Mammary epithelial cell (primary cell): ENCODE measurements around the gene GRAP.

ENCODE experiments used
- CTCF ChIP-seq, 2 donors: IDR thresholded peaks in 1 of 2; conservative IDR thresholded peaks in 1 of 2; 2 replicates each; pipeline ENCODE4 v1.5.1; 2011 to 2012; ENCODE audit warnings: inconsistent platforms in 2 of 2, low read length in 2 of 2, mild to moderate bottlenecking in 2 of 2, control low read depth in 1 of 2, low read depth in 1 of 2; ENCODE audit not compliant: insufficient read depth in 1 of 2; ENCODE audit errors: extremely low read depth in 1 of 2
- EZH2 ChIP-seq: IDR thresholded peaks from 2 replicates; pipeline ENCODE4 v1.6.1; 2012; ENCODE audit warnings: low read length, inconsistent platforms, borderline replicate concordance

DNA sequence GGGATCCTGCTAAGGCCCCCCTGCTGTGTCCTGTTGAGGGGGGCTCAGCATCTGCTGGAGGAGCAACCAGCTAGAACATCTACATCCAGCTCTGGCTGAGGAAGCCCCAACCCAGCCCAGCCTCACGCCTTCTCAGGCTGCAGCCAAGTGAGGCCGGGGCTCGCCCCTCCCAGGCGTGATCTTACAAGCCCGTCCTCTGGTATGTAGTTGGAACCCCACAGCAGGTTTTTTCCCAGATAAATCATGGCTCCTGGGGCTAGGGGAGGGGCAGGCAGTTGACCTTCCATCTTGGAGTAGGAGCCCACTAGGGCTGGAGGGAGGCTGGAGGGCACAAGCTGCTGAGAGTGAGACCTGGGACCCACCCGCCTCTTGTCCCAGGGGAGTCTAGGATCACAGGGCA is 46.8 kb downstream of the GRAP start:
- no peak for TF ChIP-seq CTCF (conservative IDR thresholded peaks at IDR 0.05 in 1 of 2, IDR thresholded peaks at IDR 0.05 in 1 of 2; ENCODE audit: extremely low read depth in 1 of 2, insufficient read depth in 1 of 2, low read depth in 1 of 2, low read length in 2 of 2)
- TF ChIP-seq EZH2: no peak
